Cardiac septum (tissue), 1 donor: ENCODE data around the gene MRM2. TPM values are rescaled to one million over a fixed set of nuclear protein-coding genes. Genes with fewer than 3 reads are reported as not detected.

Experiments used
- DNase-seq: peaks from one replicate; pipeline ENCODE4 v3.0.0-alpha.2; 2020; ENCODE audit warnings: low spot score
- intact Hi-C: fragments of 100-400 bp; cut with DNase I; formaldehyde crosslinking; loops from one replicate; pipeline ENCODE4 v1.14.0; 2022
- long read RNA-seq: library from polyadenylated mRNA; unstranded; transcript quantifications from one replicate; pipeline ENCODE4 v2.0.0, GENCODE V29; 2021
- total RNA-seq: library from RNA; stranded (reverse); fragmentation: NEBNext Ultra II Directional; extraction: Animal tissue kit (Norgen Biotek cat#: 25700); gene quantifications from one replicate; pipeline ENCODE4 v1.2.1, GENCODE V29; 2021
- donor health status: DM: no; HTN: no; CAD: no.

MRM2 gene
- total RNA-seq: 15.6 TPM
- long read RNA-seq, transcript MRM2-201 (3 exons, 1,601 nt): major isoform, 15 of 40 reads
- long read RNA-seq, partial matches to known transcripts: 8 of 40 reads
- long read RNA-seq, other reads (novel, unspliced or antisense): 11 of 40 reads

DNA sequence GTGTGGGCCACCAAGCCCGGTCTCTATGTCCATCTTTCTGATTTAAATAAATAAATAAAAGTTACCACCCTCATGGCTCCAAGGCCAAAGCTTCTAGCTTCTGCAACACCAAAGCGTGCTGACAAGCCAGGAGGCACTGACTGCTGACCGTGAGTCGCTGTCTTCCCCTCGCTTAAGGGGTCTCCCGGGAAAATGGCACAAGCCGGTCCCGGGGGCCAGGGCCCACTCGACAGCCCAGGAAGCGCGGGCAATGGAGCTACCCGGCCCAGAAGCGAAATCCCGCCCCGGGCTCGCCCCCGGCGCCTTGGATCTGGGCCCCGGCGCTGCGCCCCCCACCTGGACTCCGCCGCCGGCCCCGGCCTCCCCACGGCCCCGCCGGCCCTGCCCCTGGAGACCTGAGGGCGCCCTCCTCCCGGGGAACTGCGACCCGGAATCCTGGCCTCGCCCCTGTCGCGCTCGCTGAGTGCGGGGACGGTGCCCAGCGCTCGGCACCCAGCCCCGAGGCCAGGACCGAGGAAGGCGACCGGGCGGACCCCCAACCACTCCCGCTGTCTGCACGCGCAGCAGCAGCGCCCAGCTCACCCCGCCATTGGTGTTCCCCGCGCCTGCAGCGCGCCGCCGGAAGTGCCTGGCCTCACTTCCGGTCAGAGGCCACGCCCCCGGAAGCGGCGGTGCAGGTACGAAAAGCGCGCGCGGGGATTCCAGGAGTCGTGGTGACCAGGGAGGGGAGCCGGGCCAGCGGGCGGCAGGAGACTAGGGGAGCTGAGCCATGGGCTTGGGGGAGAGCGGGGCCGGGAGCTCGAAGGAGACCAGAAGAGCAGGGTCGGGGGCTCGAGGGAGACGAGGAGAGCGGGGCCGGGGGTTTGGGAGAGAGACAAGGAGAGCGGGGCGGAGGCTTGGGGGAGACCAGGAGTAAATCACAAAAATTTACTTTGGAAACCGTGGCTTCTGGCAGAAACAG, at the start of gene MRM2, which contains the start of gene NUDT1:
TSS of gene MRM2 (minus strand) at position 626 of the 961 bp plus-strand sequence. CDS start at position 590, 36 bp downstream.
TSS of gene NUDT1 (plus strand) at position 647 of the 961 bp plus-strand sequence. CDS start 2,349 bp downstream, outside the sequence.
- intact Hi-C loops: loop anchor here (5.0 kb wide), 1 partner anchor 70 kb away; the partner anchor contains the start of gene SNX8
- DNase-seq: peak; percentile 92

- DNase-seq: no peak
- intact Hi-C loops: no loop called here
These were observed 48.9 kb upstream of the MRM2 start for GRCh38 chr7:2290877-2291276.

GRCh38 chr7:2289621-2290020, 47.6 kb upstream of the MRM2 start:
- intact Hi-C loops: no loop called here
- no peak for DNase-seq

DNA sequence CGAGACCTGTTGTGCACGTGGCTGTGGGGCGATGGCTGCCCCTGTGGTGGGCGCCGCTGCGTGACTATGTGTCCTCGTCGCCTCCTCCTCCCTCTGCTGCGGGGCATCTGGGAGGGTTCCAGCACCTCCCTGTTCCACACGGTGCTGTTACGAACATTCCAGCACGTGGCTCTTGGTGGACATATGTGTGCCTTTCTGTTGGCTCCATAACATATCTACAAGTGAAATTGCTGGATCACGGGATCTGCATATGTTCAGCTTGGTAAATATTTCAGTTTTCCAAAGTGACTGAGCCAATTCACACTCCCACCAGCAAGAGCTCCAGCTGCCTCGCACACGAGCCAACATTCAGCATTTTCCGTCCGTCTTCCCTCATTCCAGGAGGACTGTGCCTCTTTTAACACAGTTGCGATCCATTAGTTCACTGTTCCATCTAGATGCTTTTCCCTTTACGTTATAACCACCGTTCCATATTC, 47.1 kb upstream of the MRM2 start:
- DNase-seq: no peak
- intact Hi-C loops: no loop called here

DNA sequence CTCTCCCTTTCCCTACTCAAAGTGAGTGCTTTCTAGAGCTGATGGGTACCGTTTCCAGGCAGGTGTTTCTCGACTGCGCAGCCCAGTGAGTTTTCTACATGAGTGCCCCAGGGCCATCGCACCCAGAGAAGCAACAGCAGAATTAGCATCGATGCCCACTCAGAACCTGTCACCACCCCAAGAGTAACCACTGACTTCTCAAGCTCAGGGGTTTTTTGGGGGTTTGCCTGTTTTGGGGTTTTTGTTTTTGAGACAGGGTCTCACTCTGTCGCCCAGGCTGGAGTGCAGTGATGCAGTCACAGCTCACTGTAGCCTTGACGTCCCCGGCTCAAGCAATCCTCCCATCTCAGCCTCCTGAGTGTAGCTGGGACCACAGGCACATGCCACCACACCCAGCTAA, 46.5 kb upstream of the MRM2 start:
- DNase-seq: no peak
- intact Hi-C loops: no loop called here

DNA sequence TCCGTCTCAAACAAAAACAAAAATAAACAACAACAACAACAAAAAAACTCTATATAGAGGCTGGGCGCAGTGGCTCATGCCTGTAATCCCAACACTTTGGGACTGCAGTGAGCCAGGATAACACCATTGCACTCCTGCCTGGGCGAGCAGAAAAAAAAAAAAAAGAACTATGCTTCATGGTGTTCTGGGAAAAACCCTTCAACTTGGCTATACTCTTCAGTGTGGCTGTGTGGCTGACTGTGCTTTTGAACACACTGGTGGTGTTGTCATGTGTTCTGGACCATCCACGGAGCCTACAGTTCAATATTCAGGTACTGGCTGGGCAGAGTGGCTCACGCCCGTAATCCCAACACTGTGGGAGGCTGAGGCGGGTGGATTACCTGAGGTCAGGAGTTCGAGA, 45.7 kb upstream of the MRM2 start:
- intact Hi-C loops: no loop called here
- no peak for DNase-seq

DNA sequence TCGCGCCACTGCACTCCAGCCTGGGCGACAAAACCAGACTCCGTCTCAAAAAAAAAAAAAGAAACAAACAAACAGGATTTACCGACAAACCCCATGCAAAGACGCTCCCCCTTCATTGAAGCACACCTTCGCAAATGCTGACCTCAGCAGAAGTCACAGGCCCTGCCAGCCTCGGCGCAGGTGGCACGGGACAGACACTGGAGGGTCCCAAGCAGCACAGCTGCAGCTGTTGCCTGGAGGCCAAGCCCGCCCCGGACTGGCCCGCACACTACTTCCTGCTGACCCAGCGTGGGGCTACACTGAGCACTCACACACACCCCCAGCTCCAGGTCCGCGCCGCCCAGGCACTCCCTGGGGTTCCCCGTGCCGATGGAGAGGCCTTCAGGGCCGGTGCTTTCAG, 41.1 kb upstream of the MRM2 start:
- no peak for DNase-seq

GRCh38 chr7:2282185-2282751, 40.3 kb upstream of the MRM2 start:
- DNase-seq: no peak
- intact Hi-C loops: no loop called here

More for the DNA sequence above, 41.1 kb upstream of the MRM2 start:
- intact Hi-C loops: no loop called here

DNA sequence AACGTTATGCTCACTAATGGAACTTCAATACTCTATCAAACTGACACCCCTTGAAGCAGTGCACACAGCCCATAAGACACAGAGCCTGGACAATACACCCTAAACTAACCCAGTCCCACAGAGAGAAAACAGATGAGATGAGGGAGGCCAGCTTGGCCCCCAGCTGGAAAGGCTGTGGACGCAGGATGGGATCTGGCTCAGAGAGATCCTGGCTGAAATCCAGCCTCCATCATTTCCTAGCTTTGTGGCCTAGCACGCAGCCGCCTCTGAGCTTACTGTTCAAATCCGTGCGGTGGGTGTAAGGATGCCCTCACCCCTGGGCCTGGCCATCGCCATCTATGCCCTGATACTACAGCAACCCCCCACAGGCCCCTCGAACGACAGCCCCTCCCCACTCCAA, 39.5 kb upstream of the MRM2 start:
- no peak for DNase-seq

DNA sequence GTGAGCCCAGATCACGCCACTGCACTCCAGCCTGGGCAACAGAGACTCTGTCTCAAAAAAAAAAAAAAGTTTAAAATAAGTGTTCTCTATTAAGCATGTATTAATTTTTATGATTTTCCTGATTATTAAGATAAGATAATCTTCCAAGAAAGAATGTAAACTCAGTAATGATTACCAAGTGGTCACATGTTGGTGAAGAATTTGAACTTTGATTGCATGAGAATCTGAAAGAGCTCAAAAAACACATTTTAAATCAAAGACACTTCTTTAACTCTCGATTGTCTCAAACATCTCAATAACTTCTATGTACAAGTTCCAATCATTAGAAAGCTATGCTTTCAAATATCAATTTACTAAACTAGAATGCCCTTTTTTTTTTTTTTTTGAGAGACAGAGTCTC, 38.4 kb upstream of the MRM2 start:
- no peak for DNase-seq
- intact Hi-C loops: no loop called here

More for the DNA sequence above, 39.5 kb upstream of the MRM2 start:
- intact Hi-C loops: no loop called here

DNA sequence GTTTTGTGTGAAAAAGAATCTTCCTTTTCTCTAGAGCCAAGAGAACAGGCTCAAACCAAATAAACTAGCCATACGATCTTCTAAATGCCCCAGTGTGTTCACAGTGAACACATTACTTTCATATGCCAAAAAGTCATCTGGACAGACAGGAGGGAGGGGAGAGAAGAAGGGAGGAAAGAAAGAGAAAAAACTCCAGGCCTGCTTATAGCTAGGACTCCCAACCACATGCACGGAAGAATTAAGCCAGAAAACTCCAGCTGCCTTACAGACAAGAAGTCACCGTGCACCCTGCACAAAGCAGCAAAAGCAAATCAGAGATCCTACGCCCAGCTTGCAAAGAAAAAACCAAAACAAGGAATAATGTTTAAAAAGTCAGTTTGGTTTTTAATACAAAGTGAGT, 37.9 kb upstream of the MRM2 start:
- no peak for DNase-seq
- intact Hi-C loops: no loop called here

- intact Hi-C loops: no loop called here
- DNase-seq: no peak
These were observed 36.0 kb upstream of the MRM2 start for GRCh38 chr7:2278026-2278425.

GRCh38 chr7:2276107-2276506, 34.1 kb upstream of the MRM2 start:
- intact Hi-C loops: no loop called here
- DNase-seq: no peak

- DNase-seq: no peak
- intact Hi-C loops: no loop called here
These were observed 33.1 kb upstream of the MRM2 start for GRCh38 chr7:2275101-2275500.

DNA sequence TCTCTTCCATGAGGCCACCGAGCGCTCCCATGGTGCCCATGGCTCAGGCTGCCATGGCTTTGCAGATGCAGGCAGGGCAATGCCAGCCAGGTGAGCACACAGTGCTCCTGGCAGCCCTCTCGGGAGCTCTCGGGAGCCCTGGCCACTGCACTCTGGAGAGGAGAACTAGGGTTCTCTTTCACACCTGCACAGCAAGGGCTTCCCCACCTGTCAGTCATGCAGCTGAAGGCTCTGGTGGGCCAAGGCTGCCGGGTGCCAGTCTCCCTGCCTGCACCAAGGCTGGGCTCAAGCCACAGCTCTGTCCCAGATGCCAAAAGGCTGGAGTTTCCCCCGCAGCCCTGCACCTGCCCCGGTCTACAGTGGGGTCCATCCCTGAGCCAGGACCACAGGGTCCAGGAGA, 32.7 kb upstream of the MRM2 start:
- intact Hi-C loops: no loop called here
- DNase-seq: no peak

GRCh38 chr7:2273866-2274265, 31.9 kb upstream of the MRM2 start:
- DNase-seq: no peak
- intact Hi-C loops: no loop called here

- no peak for DNase-seq
- intact Hi-C loops: no loop called here
These were observed 30.0 kb upstream of the MRM2 start for GRCh38 chr7:2272031-2272430.

GRCh38 chr7:2271273-2272026, 29.4 kb upstream of the MRM2 start:
- intact Hi-C loops: no loop called here
- no peak for DNase-seq

GRCh38 chr7:2270495-2270894, 28.5 kb upstream of the MRM2 start:
- no peak for DNase-seq
- intact Hi-C loops: no loop called here

DNA sequence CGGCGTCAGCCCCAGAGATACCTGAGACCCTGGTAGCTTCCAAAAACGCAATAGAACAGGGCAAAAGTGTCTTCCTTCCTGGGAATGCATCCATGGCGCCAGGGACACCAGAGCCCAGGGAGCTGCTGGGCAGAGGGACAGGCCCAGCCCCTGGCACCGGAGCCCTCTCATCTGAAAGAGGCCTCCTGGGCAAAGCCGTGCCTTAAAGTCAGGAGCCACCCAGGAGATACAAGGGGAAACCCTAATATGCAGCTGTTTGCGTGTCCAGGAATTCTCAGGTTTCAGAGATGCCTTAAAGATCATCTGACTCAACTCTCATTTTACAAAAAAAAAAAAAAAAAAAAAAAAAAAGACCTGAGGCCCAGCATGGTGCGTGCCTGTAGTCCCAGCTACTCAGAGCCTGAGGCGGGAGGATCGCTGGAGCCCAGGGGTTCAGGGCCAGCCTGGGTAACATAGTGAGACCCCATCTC, 28.0 kb upstream of the MRM2 start:
- no peak for DNase-seq
- intact Hi-C loops: no loop called here
